Pancreas (tissue), 10 donors: ENCODE data around the gene POLR3B. TPM values are rescaled to one million over a fixed set of nuclear protein-coding genes. Genes with fewer than 3 reads are reported as not detected.

Experiments used
- ATAC-seq, 4 donors: fragments of 200-7000 bp; cut with Tn5 transposase; one replicate each; pipeline versions ENCODE4 v1.8.0 to v1.9.1; 2020; ENCODE audit warnings: mild to moderate bottlenecking in 4 of 4, moderate library complexity in 4 of 4
- DNase-seq, 6 donors: peaks; one replicate each; pipeline ENCODE4 v3.0.0-alpha.2; 2020
- FAIRE-seq: peaks from 2 replicates; lab custom pipeline; 2012; peaks lifted over from hg19 to GRCh38; lab: Jason Lieb, UNC
- H3K27ac ChIP-seq, 4 donors: fragments of 200-600 bp; sonication (generic); 1 replicate in 3 of 4; 2 replicates in 1 of 4; pipeline versions ENCODE4 v1.5.0 to v1.8.0; 2020
- H3K27me3 ChIP-seq, 4 donors: fragments of 200-600 bp; one replicate each; pipeline ENCODE4 v1.8.0; 2021
- H3K36me3 ChIP-seq, 3 donors: fragments of 200-600 bp; sonication (generic) in 1 of 3; one replicate each; pipeline versions ENCODE4 v1.5.0 to v1.8.0; 2020 to 2021
- H3K4me1 ChIP-seq, 3 donors: fragments of 200-600 bp; one replicate each; pipeline ENCODE4 v1.8.0; 2021
- H3K4me3 ChIP-seq, 4 donors: fragments of 200-600 bp; sonication (generic) in 2 of 4; one replicate each; pipeline versions ENCODE4 v1.5.0 to v1.8.0; 2020 to 2021
- H3K9me3 ChIP-seq, 4 donors: fragments of 200-600 bp; one replicate each; pipeline ENCODE4 v1.8.0; 2021
- CTCF ChIP-seq, 4 donors: fragments of 200-600 bp; sonication (generic) in 3 of 4; IDR thresholded peaks; one replicate each; pipeline versions ENCODE4 v1.5.0 to v1.8.0; 2021; ENCODE audit warnings: antibody characterized with exemption in 4 of 4
- WGBS, 2 donors: extraction: QIAGEN DNeasy Blood & Tissue Kit; methylation state at CpG; one replicate each; pipeline ENCODE4 v1.1.7; 2013; 5-methylcytosine and 5-hydroxymethylcytosine counted together
- intact Hi-C, 3 donors: fragments of 100-400 bp; cut with DNase I; formaldehyde crosslinking; loops; one replicate each; pipeline versions ENCODE4 v1.11.1 to v1.14.2; 2022
- polyA plus RNA-seq, 2 donors: library from polyadenylated mRNA; stranded (reverse); fragments of 200-250 nt; gene quantifications; one replicate each; pipeline ENCODE4 v1.2.3, GENCODE V29; 2013
- total RNA-seq, 6 donors: library from RNA; stranded (reverse); fragmentation: NEBNext Ultra II Directional in 4 of 6; extraction: Animal tissue kit (Norgen Biotek cat#: 25700) in 4 of 6; gene quantifications; one replicate each; pipeline versions ENCODE4 v1.2.1 to v1.2.4, GENCODE V29; 2021 to 2023
- donor health status: healthy with polysubstance abuse.
- donor health status: DM: no; HTN: no; CAD: no; lungs with moderate emphysema.
- donor health status: DM: no; HTN: no; CAD: no.
- donor health status: control.
- donor health status: control.
- donor health status: Bipolar disorder and iron deficiency.
- donor health status: DM: yes; HTN: yes; CAD: no.
- donor health status: DM: no; HTN: no; CAD: no.
- donor health status: DM: no; HTN: no; CAD: no.
- donor health status: DM: yes; HTN: yes; CAD: no.

The POLR3B gene
- total and polyA plus RNA-seq, 8 donors, result 1.9 to 7.9 (median 4.8) TPM

- ATAC-seq (no peak), FAIRE-seq (no peak), DNase-seq (no peak)
- WGBS, 2 donors, result 98 to 100% methylated on average over 1 of the region's 1 CpG
- TF ChIP-seq CTCF (IDR thresholded peaks at IDR 0.05), result no peak
- peaks cover 0 to 8% (median 7%) of the 10 kb centered on the region in 3 donors for H3K36me3 ChIP-seq
- peaks cover 0 to 8% (median 3%) of the 10 kb centered on the region in 3 donors for H3K4me1 ChIP-seq
- H3K4me3 ChIP-seq, result no peak overlapping the region
- intact Hi-C loops, result no loop called here
- no peaks in the 10 kb centered on the region for H3K27me3 ChIP-seq
- H3K9me3 ChIP-seq, result no peaks in the 10 kb centered on the region
- H3K27ac ChIP-seq, result no peak overlapping the region
These were observed 72.1 kb downstream of the POLR3B start for GRCh38 chr12:106429636-106430035.

DNA sequence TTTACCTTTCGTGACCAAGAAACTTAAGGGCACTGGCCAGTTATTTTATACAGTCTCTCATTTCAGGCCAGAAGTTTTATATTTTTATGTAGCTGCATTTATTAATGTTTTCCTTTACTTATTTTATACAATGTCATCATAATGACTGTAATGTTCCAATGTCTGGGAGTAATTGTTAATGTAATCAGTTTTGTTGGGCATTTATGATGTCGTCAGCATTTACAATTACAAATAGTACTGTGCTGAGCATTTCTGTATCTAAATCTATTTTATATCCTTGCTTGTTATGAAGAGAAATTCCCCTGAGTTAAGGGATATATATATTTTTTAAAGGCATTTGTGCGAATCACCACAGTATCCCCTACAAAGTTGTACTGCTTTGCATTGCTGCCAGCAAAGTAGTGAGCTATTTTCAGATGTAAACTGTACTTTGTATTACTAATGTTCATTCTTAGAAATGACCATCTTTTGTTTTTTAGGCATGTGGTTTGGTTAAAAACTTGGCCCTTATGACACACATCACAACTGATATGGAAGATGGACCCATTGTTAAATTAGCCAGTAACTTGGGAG, 74.4 kb downstream of the POLR3B start:
- no peaks in the 10 kb centered on the region for H3K9me3 ChIP-seq
- H3K27ac ChIP-seq, result no peak overlapping the region
- FAIRE-seq (no peak), ATAC-seq (no peak), DNase-seq (no peak)
- H3K27me3 ChIP-seq, result no peaks in the 10 kb centered on the region
- TF ChIP-seq CTCF (IDR thresholded peaks at IDR 0.05), result no peak
- peaks cover 0 to 14% (median 8%) of the 10 kb centered on the region in 3 donors for H3K36me3 ChIP-seq
- WGBS, 2 donors, result 95 to 98% methylated on average over 3 of the region's 3 CpGs
- no peak overlapping the region for H3K4me3 ChIP-seq
- peaks cover 0 to 8% (median 3%) of the 10 kb centered on the region in 3 donors for H3K4me1 ChIP-seq
- intact Hi-C loops, result no loop called here

- no peaks in the 10 kb centered on the region for H3K27me3 ChIP-seq
- no peaks in the 10 kb centered on the region for H3K9me3 ChIP-seq
- ATAC-seq (no peak), DNase-seq (no peak), FAIRE-seq (no peak)
- TF ChIP-seq CTCF (IDR thresholded peaks at IDR 0.05), result no peak
- 88 to 98% methylated on average over 2 of the region's 2 CpGs for WGBS, 2 donors
- no peak overlapping the region for H3K4me3 ChIP-seq
- H3K4me1 ChIP-seq, result peaks cover 0 to 6% (median 3%) of the 10 kb centered on the region in 3 donors
- no peak overlapping the region for H3K27ac ChIP-seq
- intact Hi-C loops, result no loop called here
- H3K36me3 ChIP-seq, result peaks cover 0 to 14% (median 8%) of the 10 kb centered on the region in 3 donors
These were observed 75.5 kb downstream of the POLR3B start for GRCh38 chr12:106433055-106433454.

- no peak for DNase-seq
- TF ChIP-seq CTCF (IDR thresholded peaks at IDR 0.05), result no peak
- no peaks in the 10 kb centered on the region for H3K9me3 ChIP-seq
- no peaks in the 10 kb centered on the region for H3K4me1 ChIP-seq
- ATAC-seq, result no peak
- no peak overlapping the region for H3K4me3 ChIP-seq
- no peaks in the 10 kb centered on the region for H3K27me3 ChIP-seq
- peaks cover 0 to 25% (median 8%) of the 10 kb centered on the region in 3 donors for H3K36me3 ChIP-seq
- 93 to 95% methylated on average over 4 of the region's 4 CpGs for WGBS, 2 donors
- no peak overlapping the region for H3K27ac ChIP-seq
- no peak for FAIRE-seq
- intact Hi-C loops, result no loop called here
These were observed 77.0 kb downstream of the POLR3B start for GRCh38 chr12:106434526-106434925.

DNA sequence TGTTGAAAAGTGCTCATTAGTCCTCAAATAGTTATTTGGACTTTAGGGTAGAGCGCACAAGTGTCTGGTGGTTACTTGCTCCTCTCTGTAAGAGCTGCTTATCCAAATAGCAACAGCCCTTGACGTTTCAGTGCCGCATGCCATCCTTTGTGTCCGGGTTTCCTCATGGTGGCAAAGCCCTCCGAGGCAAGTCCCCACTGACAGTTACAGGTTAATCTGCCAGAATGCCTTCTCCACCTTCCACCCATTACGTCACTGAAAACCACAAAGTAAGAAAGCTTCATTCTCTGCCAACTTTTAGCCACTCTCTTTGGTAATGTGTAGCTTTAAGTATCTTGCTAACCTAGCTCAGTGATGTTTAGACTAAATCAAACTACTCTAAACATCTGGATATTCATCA, 78.6 kb downstream of the POLR3B start:
- ATAC-seq (no peak), FAIRE-seq (no peak), DNase-seq (no peak)
- Histone ChIP-seq H3K27ac (no peak overlapping the region), H3K4me1 (no peaks in the 10 kb centered on the region), H3K36me3 (peaks cover 0 to 25% (median 8%) of the 10 kb centered on the region in 3 donors), H3K4me3 (no peak overlapping the region), H3K9me3 (no peaks in the 10 kb centered on the region), H3K27me3 (no peaks in the 10 kb centered on the region)
- intact Hi-C loops, result no loop called here
- no peak for TF ChIP-seq CTCF (IDR thresholded peaks at IDR 0.05)
- 85 to 87% methylated on average over 6 of the region's 6 CpGs for WGBS, 2 donors
